HCT116 (cell line): ENCODE data around the gene TNFRSF25. TPM values are rescaled to one million over a fixed set of nuclear protein-coding genes. Genes with fewer than 3 reads are reported as not detected.

Source experiments
- ATAC-seq: fragments of 200-7000 bp; cut with Tn5 transposase; 2 replicates; pipeline ENCODE4 v1.9.1; 2020; ENCODE audit warnings: mild to moderate bottlenecking, moderate library complexity
- BruUV-seq: library from RNA; stranded (reverse); fragments of 400-500 nt; replicated peaks from 2 replicates; lab custom pipeline; 2021; lab: Mats Ljungman, UMichigan
- CTCF ChIA-PET: fragments of 300-600 bp; sonication (Branson Sonifier 250); formaldehyde crosslinking; loops from one replicate; lab custom pipeline; 2021; ENCODE audit warnings: antibody characterized with exemption; lab: Charles Lee
- POLR2A ChIA-PET: fragments of 300-600, 350-600 bp; sonication (Branson Sonifier 250); formaldehyde crosslinking; loops from one replicate; lab custom pipeline; 2021; ENCODE audit warnings: antibody characterized with exemption; lab: Charles Lee
- RAD21 ChIA-PET, 2 experiments: fragments of 300-600 bp; sonication (Branson Sonifier 250); formaldehyde crosslinking; loops; one replicate each; lab custom pipeline; 2023; ENCODE audit warnings: low total read pairs in 2 of 2; ENCODE audit not compliant: uncharacterized antibody in 2 of 2, unreplicated experiment in 2 of 2, low non-redundant PET in 1 of 2; lab: Charles Lee
- DNase-seq: peaks from one replicate; pipeline ENCODE4 v3.0.0-alpha.2; 2010; ENCODE audit warnings: low read depth, low spot score
- H2AFZ ChIP-seq: fragments of 200-600 bp; shearing (Covaris generic), sonication (generic); 2 replicates; pipeline ENCODE4 v1.6.1; 2017; ENCODE audit warnings: low read depth, mixed run types, mixed read lengths, antibody characterized with exemption, low read length; ENCODE audit not compliant: poor library complexity, severe bottlenecking
- H3K27ac ChIP-seq: 2 replicates; pipeline ENCODE4 v1.5.1; 2012; ENCODE audit warnings: low read depth, low read length
- H3K27me3 ChIP-seq: fragments of 200-600 bp; sonication (generic); 2 replicates; pipeline ENCODE4 v1.6.1; 2016; ENCODE audit warnings: mixed run types, low read length, mixed read lengths; ENCODE audit not compliant: insufficient read depth
- H3K36me3 ChIP-seq, 2 experiments: fragments of 200-500 bp in 1 of 2; fragments of 200-600 bp in 1 of 2; sonication (Bioruptor generic) in 1 of 2; sonication (generic) in 1 of 2; 2 replicates each; pipeline versions ENCODE4 v1.5.1 to v1.6.1; 2014 to 2016; ENCODE audit warnings: low read length in 2 of 2, inconsistent platforms in 1 of 2, mixed read lengths in 1 of 2, mixed run types in 1 of 2; ENCODE audit not compliant: insufficient read depth in 2 of 2, control insufficient read depth in 1 of 2
- H3K4me1 ChIP-seq, 2 experiments: fragments of 200-600 bp in 1 of 2; sonication (generic) in 1 of 2; 2 replicates each; pipeline versions ENCODE4 v1.5.1 to v1.6.1; 2012 to 2017; ENCODE audit warnings: low read length in 2 of 2, inconsistent platforms in 1 of 2, mild to moderate bottlenecking in 1 of 2, mixed read lengths in 1 of 2, mixed run types in 1 of 2, moderate library complexity in 1 of 2; ENCODE audit not compliant: insufficient read depth in 2 of 2, control insufficient read depth in 1 of 2
- H3K4me2 ChIP-seq: fragments of 200-600 bp; sonication (generic); 2 replicates; pipeline ENCODE4 v1.6.1; 2017; ENCODE audit warnings: mixed run types, low read length, mixed read lengths
- H3K4me3 ChIP-seq, 2 experiments: fragments of 200-600 bp in 1 of 2; sonication (generic) in 1 of 2; replicated peaks in 1 of 2; 2 replicates each; pipeline ENCODE4 v1.5.1; 2011 to 2016; ENCODE audit warnings: low read length in 2 of 2, control low read depth in 1 of 2, low read depth in 1 of 2, mild to moderate bottlenecking in 1 of 2, mixed read lengths in 1 of 2, mixed run types in 1 of 2
- H3K79me2 ChIP-seq: fragments of 200-600 bp; sonication (generic); 2 replicates; pipeline ENCODE4 v1.6.1; 2017; ENCODE audit warnings: mild to moderate bottlenecking, mixed run types, low read length, moderate library complexity, mixed read lengths; ENCODE audit not compliant: insufficient read depth
- H3K9ac ChIP-seq: fragments of 200-600 bp; sonication (generic); 2 replicates; pipeline ENCODE4 v1.6.1; 2016; ENCODE audit warnings: low read length, mixed read lengths
- H3K9me2 ChIP-seq: fragments of 200-600 bp; sonication (generic), shearing (Covaris generic); 2 replicates; pipeline ENCODE4 v1.6.1; 2017; ENCODE audit warnings: mixed run types, mild to moderate bottlenecking, moderate library complexity; ENCODE audit not compliant: insufficient read depth
- H3K9me3 ChIP-seq, 2 experiments: fragments of 200-500 bp in 1 of 2; fragments of 200-600 bp in 1 of 2; sonication (Bioruptor generic) in 1 of 2; sonication (generic) in 1 of 2; 2 replicates each; pipeline ENCODE4 v1.6.1; 2014 to 2017; ENCODE audit warnings: low read length in 2 of 2, mixed read lengths in 2 of 2, inconsistent platforms in 1 of 2, low read depth in 1 of 2, mild to moderate bottlenecking in 1 of 2, mixed run types in 1 of 2, moderate library complexity in 1 of 2; ENCODE audit not compliant: control insufficient read depth in 1 of 2, insufficient read depth in 1 of 2
- H4K20me1 ChIP-seq: fragments of 200-600 bp; sonication (generic), shearing (Covaris generic); 2 replicates; pipeline ENCODE4 v1.6.1; 2017; ENCODE audit warnings: mixed run types, mild to moderate bottlenecking, moderate library complexity; ENCODE audit not compliant: insufficient read depth
- CBX3 ChIP-seq: IDR thresholded peaks from 2 replicates; pipeline ENCODE4 v1.6.1; 2012; ENCODE audit warnings: low read depth
- EGR1 ChIP-seq: IDR thresholded peaks from 2 replicates; pipeline ENCODE4 v1.6.1; 2012; ENCODE audit warnings: low read depth
- EZH2 ChIP-seq: fragments of 200-600 bp; sonication (generic); IDR thresholded peaks from 2 replicates; pipeline ENCODE4 v1.6.1; 2017; ENCODE audit warnings: antibody characterized with exemption, mixed run types
- FOSL1 ChIP-seq: IDR thresholded peaks from 2 replicates; pipeline ENCODE4 v1.6.1; 2012; ENCODE audit warnings: low read depth
- JUND ChIP-seq: IDR thresholded peaks from 2 replicates; pipeline ENCODE4 v1.6.1; 2012
- POLR2A ChIP-seq: IDR thresholded peaks from 2 replicates; pipeline ENCODE4 v1.7.0; 2011; ENCODE audit warnings: borderline replicate concordance; ENCODE audit not compliant: insufficient read depth, insufficient read length; ENCODE audit errors: extremely low read depth
- REST ChIP-seq: IDR thresholded peaks from 2 replicates; pipeline ENCODE4 v1.6.1; 2012; ENCODE audit warnings: low read depth
- SRF ChIP-seq: IDR thresholded peaks from 2 replicates; pipeline ENCODE4 v1.6.1; 2012; ENCODE audit warnings: low read depth
- ZFX ChIP-seq: fragments of 450-650 bp; IDR thresholded peaks from 2 replicates; pipeline ENCODE4 v1.6.1; 2017
- ZNF274 ChIP-seq: fragments of 200-500 bp; sonication (Bioruptor generic); IDR thresholded peaks from 2 replicates; pipeline ENCODE4 v1.6.1; 2014; ENCODE audit warnings: mild to moderate bottlenecking, low read depth, low read length, inconsistent platforms
- intact Hi-C: fragments of 100-400 bp; cut with micrococcal nuclease; formaldehyde crosslinking; loops from 2 replicates; pipeline ENCODE4 v1.10.0; 2022
- total RNA-seq: library from RNA; stranded (reverse); gene quantifications from one replicate; pipeline ENCODE4 v1.2.1, GENCODE V29; 2021; ENCODE audit not compliant: unreplicated experiment
- TF ChIP-seq, protein P1 (sequence below): IDR thresholded peaks from 2 replicates; pipeline ENCODE4 v1.6.1; 2012

Gene TNFRSF25
- total RNA-seq, 1 experiment from 2014 or later, result 27.5 TPM

- no peak for DNase-seq
- no peaks in the 10 kb centered on the region for H3K79me2 ChIP-seq
- H3K9ac ChIP-seq, result peak overlapping the region; percentile 68
- ATAC-seq, result no peak
- BruUV-seq, result no TSS peak
- H3K36me3 ChIP-seq, result peaks cover 6 to 10% of the 10 kb centered on the region in 2 experiments; a peak in 2 of 4 replicates
- H3K4me2 ChIP-seq, result peak overlapping the region; percentile 86
- peaks cover 16 to 27% of the 10 kb centered on the region in 2 experiments for H3K4me1 ChIP-seq
- TF ChIP-seq FOSL1, result no peak
- TF ChIP-seq JUND, result no peak
- no peak for TF ChIP-seq SRF
- TF ChIP-seq EGR1, result no peak
- TF ChIP-seq POLR2A, result no peak
- ChIA-PET CTCF (interaction anchor here (1.5 to 1.9 kb wide), 2 partner anchors 10 to 221 kb away, joined by 3 to 7 read pairs; no protein-coding TSS in a partner anchor), POLR2A (no interaction called here), RAD21 (interaction anchor here in 1 of 2 experiments (0.7 kb wide), 1 partner anchor 48 kb away, joined by 4 read pairs; no protein-coding TSS in a partner anchor)
- no peaks in the 10 kb centered on the region for H3K9me3 ChIP-seq
- intact Hi-C loops, result no loop called here
- H3K4me3 ChIP-seq, result peak overlapping the region; percentile 54 to 67
- no peaks in the 10 kb centered on the region for H3K9me2 ChIP-seq
- H3K27ac ChIP-seq, result peak overlapping the region; percentile 80
- no peak overlapping the region for H2AFZ ChIP-seq
- no peaks in the 10 kb centered on the region for H4K20me1 ChIP-seq
- no peaks in the 10 kb centered on the region for H3K27me3 ChIP-seq
These were observed 4.4 kb upstream of the TNFRSF25 start for GRCh38 chr1:6470132-6471085.

DNA sequence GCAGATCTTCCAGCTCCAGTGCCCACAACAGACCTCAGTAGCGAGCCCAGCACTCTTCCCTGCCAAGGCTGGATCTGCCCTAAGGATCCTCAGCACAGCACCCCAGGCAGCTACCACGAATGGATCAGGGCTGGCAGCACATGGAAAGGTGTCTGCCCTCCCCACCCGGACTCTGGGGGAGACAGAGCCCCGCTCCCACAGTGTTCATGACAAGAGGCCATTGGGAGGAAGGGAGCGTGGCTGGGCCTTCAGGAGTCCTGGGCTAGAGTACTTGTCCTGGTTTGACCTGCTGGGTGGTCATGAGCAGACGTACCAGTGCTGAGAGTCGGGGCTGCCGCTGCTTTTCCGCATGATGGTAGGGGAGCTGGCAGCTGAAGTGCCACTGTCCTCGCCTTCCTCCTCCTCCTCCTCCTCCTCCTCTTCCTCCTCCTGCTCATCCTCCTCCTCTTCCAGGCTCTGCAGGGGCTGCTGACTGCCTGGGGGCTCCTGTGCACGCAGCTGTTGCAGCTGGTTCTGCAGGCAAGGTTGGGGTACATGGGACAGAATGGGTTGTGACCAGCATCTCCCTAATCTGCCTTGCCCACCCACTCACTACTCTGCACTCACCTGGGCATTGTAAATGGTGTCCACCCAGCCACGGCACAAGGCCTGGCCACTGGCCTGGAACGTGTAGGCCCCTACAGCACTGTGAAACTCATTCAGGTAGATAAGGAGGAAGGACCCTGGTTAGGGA is 2.9 kb upstream of the TNFRSF25 start:
- no peak overlapping the region for H3K4me2 ChIP-seq
- no peaks in the 10 kb centered on the region for H3K9me2 ChIP-seq
- H3K79me2 ChIP-seq, result no peaks in the 10 kb centered on the region
- H2AFZ ChIP-seq, result no peak overlapping the region
- no TSS peak for BruUV-seq
- DNase-seq (no peak), ATAC-seq (no peak)
- ChIA-PET RAD21 (no interaction called here), POLR2A (no interaction called here), CTCF (no interaction called here)
- H3K9ac ChIP-seq, result no peak overlapping the region
- no peak overlapping the region for H3K27ac ChIP-seq
- peaks cover 19 to 31% of the 10 kb centered on the region in 2 experiments for H3K4me1 ChIP-seq
- H3K36me3 ChIP-seq, result peaks cover 6 to 10% of the 10 kb centered on the region in 2 experiments; a peak in 2 of 4 replicates
- no peaks in the 10 kb centered on the region for H3K27me3 ChIP-seq
- H3K9me3 ChIP-seq, result no peaks in the 10 kb centered on the region
- no peaks in the 10 kb centered on the region for H4K20me1 ChIP-seq
- intact Hi-C loops, result no loop called here
- H3K4me3 ChIP-seq, result no peak overlapping the region
- TF ChIP-seq ZFX, result no peak
- TF ChIP-seq EZH2, result no peak
- no peak for TF ChIP-seq REST
- no peak for TF ChIP-seq CBX3
- no peak for TF ChIP-seq SRF
- no peak for TF ChIP-seq ZNF274
- TF ChIP-seq, protein P1, sequence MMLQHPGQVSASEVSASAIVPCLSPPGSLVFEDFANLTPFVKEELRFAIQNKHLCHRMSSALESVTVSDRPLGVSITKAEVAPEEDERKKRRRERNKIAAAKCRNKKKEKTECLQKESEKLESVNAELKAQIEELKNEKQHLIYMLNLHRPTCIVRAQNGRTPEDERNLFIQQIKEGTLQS, result no peak
- TF ChIP-seq POLR2A, result no peak
- TF ChIP-seq JUND, result no peak
- no peak for TF ChIP-seq EGR1
